Activated CD8-positive, alpha-beta T cell treated with anti-CD3 and anti-CD28 coated beads for 36 hours (primary cell): ENCODE data around the gene ATP8B3. TPM values are rescaled to one million over a fixed set of nuclear protein-coding genes. Genes with fewer than 3 reads are reported as not detected.
A peak's percentile ranks its signal among the peaks of the same experiment; 100 is the strongest.

ENCODE experiments used
- ATAC-seq: fragments of 200-7000 bp; cut with Tn5 transposase; one replicate; pipeline ENCODE4 v1.10.0; 2021; ENCODE audit warnings: mild to moderate bottlenecking, moderate library complexity
- CTCF ChIA-PET: fragments of 350-600 bp; sonication (Branson Sonifier 250); formaldehyde crosslinking; loops from one replicate; lab custom pipeline; 2021; ENCODE audit warnings: antibody characterized with exemption; lab: Charles Lee
- POLR2A ChIA-PET: fragments of 350-600 bp; sonication (Branson Sonifier 250); formaldehyde crosslinking; loops from one replicate; lab custom pipeline; 2021; ENCODE audit warnings: antibody characterized with exemption; lab: Charles Lee
- DNase-seq: peaks from one replicate; pipeline ENCODE4 v3.0.0-alpha.2; 2020
- H3K27ac Mint-ChIP-seq: one replicate; pipeline ENCODE4 v1.8.0; 2021; ENCODE audit warnings: mild to moderate bottlenecking, mixed read lengths
- H3K27me3 Mint-ChIP-seq: one replicate; pipeline ENCODE4 v1.8.0; 2021; ENCODE audit warnings: mixed read lengths
- H3K36me3 Mint-ChIP-seq: one replicate; pipeline ENCODE4 v1.8.0; 2021; ENCODE audit warnings: low read depth, mixed read lengths
- H3K4me1 Mint-ChIP-seq: one replicate; pipeline ENCODE4 v1.8.0; 2021; ENCODE audit warnings: low read depth, mixed read lengths
- H3K4me3 Mint-ChIP-seq: one replicate; pipeline ENCODE4 v1.8.0; 2021; ENCODE audit warnings: mild to moderate bottlenecking, moderate library complexity, mixed read lengths
- H3K9me3 Mint-ChIP-seq: one replicate; pipeline ENCODE4 v1.8.0; 2021; ENCODE audit warnings: mixed read lengths
- intact Hi-C: fragments of 100-400 bp; cut with micrococcal nuclease; formaldehyde crosslinking; loops from one replicate; pipeline ENCODE4 v1.10.0; 2022
- total RNA-seq, 2 experiments: library from RNA; stranded (reverse); gene quantifications; one replicate each; pipeline ENCODE4 v1.2.3, GENCODE V29; 2021
- TF ChIP-seq, protein P1 (sequence below): fragments of 200-600 bp; IDR thresholded peaks from one replicate; pipeline ENCODE4 v1.8.0; 2022; ENCODE audit warnings: antibody characterized with exemption, mild to moderate bottlenecking

The ATP8B3 gene
- total RNA-seq, 2 experiments from 2014 or later, result 5.8 to 8.2 TPM

DNA sequence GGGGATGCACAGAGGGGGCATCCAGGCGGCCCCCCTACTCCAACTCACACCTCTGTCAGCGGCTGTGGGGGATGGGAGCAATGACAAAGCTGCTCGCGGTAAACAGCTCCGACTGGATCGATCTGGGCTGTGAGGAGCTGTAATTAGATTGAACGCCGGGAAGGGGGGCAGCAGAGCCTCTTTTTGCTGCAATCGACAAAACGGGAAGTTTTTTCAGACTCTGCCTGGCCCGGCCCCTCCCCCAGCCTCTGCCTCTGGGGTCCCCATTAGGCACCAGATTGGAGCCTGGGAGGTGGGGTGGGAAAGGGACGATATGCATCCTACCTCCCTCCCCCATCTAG lies 42.5 kb downstream of the ATP8B3 start:
- intact Hi-C loops, result loop anchor here (5.0 to 10.0 kb wide), 2 partner anchors 95 to 162 kb away; partner anchors contain the start of gene UQCR11

DNA sequence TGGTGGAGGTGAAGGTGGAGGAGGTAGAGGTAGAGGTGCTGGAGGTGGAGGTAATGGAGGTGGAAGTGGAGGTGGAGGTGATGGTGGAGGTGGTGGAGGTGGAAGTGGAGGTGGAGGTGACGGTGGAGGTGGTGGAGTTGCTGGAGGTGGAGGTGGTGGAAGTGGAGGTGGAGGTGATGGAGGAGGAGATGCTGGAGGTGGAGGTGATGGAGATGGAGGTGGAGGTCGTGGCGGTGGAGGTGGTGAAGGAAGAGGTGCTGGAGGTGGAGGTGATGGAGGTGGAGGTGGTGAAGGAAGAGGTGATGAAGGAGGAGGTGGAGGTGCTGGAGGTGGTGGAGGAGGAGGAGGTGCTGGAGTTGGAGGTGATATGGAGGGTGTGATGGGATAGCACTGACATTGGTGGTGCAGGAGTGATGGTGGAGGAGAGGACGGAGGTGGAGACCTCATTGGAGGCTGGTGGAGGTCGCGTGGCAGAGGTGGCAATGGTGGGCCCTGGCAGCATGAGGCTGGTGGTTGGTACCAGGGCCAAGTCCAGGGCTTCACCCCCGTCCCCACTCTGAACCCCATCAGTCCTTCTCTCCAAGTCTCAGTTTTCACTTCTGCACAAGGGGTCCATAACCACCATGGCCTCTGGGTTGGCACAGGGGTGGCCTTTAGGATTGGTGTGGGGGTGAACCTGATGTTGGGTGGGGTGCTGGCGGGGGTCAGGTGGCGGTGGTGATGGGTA lies 43.0 kb downstream of the ATP8B3 start:
- intact Hi-C loops, result loop anchor here (5.0 to 10.0 kb wide), 2 partner anchors 94 to 162 kb away; partner anchors contain the start of gene UQCR11
- Mint-ChIP-seq H3K4me3 (no peak overlapping the region), H3K27me3 (peaks cover 68% of the 10 kb centered on the region), H3K9me3 (peaks cover 14% of the 10 kb centered on the region), H3K4me1 (no peaks in the 10 kb centered on the region), H3K36me3 (peaks cover 4% of the 10 kb centered on the region), H3K27ac (no peak overlapping the region)
- no peak for ATAC-seq
- ChIA-PET CTCF (interaction anchor here (0.9 to 5.0 kb wide), 8 partner anchors 14 to 223 kb away, joined by 3 to 52 read pairs (median 4); no protein-coding TSS in a partner anchor), POLR2A (interaction anchor here (1.1 kb wide), 2 partner anchors 9 to 13 kb away, joined by 3 to 4 read pairs; no protein-coding TSS in a partner anchor)
- TF ChIP-seq, protein P1, sequence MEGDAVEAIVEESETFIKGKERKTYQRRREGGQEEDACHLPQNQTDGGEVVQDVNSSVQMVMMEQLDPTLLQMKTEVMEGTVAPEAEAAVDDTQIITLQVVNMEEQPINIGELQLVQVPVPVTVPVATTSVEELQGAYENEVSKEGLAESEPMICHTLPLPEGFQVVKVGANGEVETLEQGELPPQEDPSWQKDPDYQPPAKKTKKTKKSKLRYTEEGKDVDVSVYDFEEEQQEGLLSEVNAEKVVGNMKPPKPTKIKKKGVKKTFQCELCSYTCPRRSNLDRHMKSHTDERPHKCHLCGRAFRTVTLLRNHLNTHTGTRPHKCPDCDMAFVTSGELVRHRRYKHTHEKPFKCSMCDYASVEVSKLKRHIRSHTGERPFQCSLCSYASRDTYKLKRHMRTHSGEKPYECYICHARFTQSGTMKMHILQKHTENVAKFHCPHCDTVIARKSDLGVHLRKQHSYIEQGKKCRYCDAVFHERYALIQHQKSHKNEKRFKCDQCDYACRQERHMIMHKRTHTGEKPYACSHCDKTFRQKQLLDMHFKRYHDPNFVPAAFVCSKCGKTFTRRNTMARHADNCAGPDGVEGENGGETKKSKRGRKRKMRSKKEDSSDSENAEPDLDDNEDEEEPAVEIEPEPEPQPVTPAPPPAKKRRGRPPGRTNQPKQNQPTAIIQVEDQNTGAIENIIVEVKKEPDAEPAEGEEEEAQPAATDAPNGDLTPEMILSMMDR, result no peak
- no peak for DNase-seq

More for the DNA sequence above, 42.5 kb downstream of the ATP8B3 start:
- POLR2A ChIA-PET, result interaction anchor here (1.1 kb wide), 1 partner anchor 251 kb away, joined by 3 read pairs; no protein-coding TSS in a partner anchor
- no peak overlapping the region for H3K27ac Mint-ChIP-seq
- no peak overlapping the region for H3K4me3 Mint-ChIP-seq
- no peaks in the 10 kb centered on the region for H3K4me1 Mint-ChIP-seq
- H3K27me3 Mint-ChIP-seq, result peaks cover 68% of the 10 kb centered on the region
- TF ChIP-seq, protein P1, result no peak
- H3K36me3 Mint-ChIP-seq, result peaks cover 4% of the 10 kb centered on the region
- ATAC-seq (no peak), DNase-seq (no peak)
- peaks cover 14% of the 10 kb centered on the region for H3K9me3 Mint-ChIP-seq
- CTCF ChIA-PET, result interaction anchor here (1.9 to 3.0 kb wide), 4 partner anchors 12 to 223 kb away, joined by 6 to 26 read pairs (median 8); no protein-coding TSS in a partner anchor

DNA sequence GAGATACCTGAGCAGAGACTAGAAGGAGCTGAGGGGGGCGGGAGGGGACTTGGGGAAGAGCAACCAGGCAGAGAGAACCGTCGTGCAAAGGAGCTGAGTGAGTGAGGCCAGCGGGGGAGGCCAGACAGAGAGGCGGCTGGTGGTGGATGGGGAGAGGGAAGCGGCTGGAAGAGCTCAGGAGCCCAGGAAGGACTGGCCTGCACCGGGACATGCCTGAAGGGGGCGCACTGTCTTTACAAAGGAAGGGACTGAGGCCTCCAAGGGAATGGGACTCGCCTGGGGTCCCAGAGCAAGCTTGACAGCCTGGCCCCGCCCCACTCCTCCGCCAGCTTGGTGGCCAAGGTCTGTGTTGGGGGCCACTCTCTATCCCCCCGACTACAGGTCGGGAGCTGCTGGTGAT lies 43.8 kb downstream of the ATP8B3 start:
- ATAC-seq (no peak), DNase-seq (no peak)
- intact Hi-C loops, result loop anchor here (5.0 to 10.0 kb wide), 2 partner anchors 93 to 161 kb away; partner anchors contain the start of gene UQCR11
- H3K9me3 Mint-ChIP-seq, result peaks cover 14% of the 10 kb centered on the region
- H3K27me3 Mint-ChIP-seq, result peaks cover 69% of the 10 kb centered on the region
- no peak overlapping the region for H3K4me3 Mint-ChIP-seq
- peaks cover 2% of the 10 kb centered on the region for H3K4me1 Mint-ChIP-seq
- ChIA-PET POLR2A (interaction anchor here (1.1 kb wide), 2 partner anchors 9 to 14 kb away, joined by 3 to 4 read pairs; no protein-coding TSS in a partner anchor), CTCF (interaction anchor here (0.9 to 5.0 kb wide), 9 partner anchors 10 to 222 kb away, joined by 3 to 52 read pairs (median 4); no protein-coding TSS in a partner anchor)
- peaks cover 4% of the 10 kb centered on the region for H3K36me3 Mint-ChIP-seq
- TF ChIP-seq, protein P1, result no peak
- no peak overlapping the region for H3K27ac Mint-ChIP-seq

DNA sequence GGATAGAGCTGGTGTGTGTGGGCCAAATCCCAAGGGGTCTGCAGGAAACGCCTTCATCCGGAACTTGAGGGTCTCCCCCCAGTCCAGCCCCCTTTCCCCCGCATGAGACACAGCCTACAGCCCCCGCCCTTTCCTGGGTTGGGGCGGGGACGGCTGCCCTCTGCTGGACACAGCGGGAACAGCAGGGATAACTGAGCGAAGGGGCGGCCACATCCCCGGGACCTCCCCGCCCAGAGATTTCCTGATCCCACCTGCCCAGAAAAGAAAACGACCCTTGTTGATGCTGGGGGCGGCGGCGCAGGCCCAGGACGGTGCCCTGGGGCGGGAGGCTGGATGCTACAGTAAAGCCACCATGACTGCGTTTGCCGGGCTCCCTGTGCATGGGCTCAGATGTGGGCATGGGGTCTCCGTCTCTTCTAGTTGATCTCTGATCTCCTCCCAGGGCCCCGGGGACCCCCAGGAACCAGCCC lies 44.6 kb downstream of the ATP8B3 start:
- ATAC-seq (peak; percentile 80), DNase-seq (peak; percentile 66)
- Mint-ChIP-seq H3K4me1 (peaks cover 2% of the 10 kb centered on the region), H3K27ac (no peak overlapping the region), H3K36me3 (peaks cover 4% of the 10 kb centered on the region), H3K9me3 (peaks cover 14% of the 10 kb centered on the region), H3K27me3 (peaks cover 69% of the 10 kb centered on the region), H3K4me3 (no peak overlapping the region)
- intact Hi-C loops, result loop anchor here (5.0 to 10.0 kb wide), 2 partner anchors 93 to 160 kb away; partner anchors contain the start of gene UQCR11
- ChIA-PET POLR2A (interaction anchor here (1.1 kb wide), 1 partner anchor 15 kb away, joined by 3 read pairs; no protein-coding TSS in a partner anchor), CTCF (interaction anchor here (0.9 to 5.0 kb wide), 12 partner anchors 11 to 223 kb away, joined by 3 to 52 read pairs (median 4); no protein-coding TSS in a partner anchor)
- TF ChIP-seq, protein P1, result peak; percentile 95
